Small intestine (tissue), 7 donors: ENCODE data around the gene CENPA. TPM values are rescaled to one million over a fixed set of nuclear protein-coding genes. Genes with fewer than 3 reads are reported as not detected.
"Not testable (repeated sequence)": the region's sequence is repeated elsewhere in the genome, so short reads cannot be mapped to it uniquely, and the experiment has no call there.

Source experiments
- DNase-seq, 2 donors: peaks; one replicate each; pipeline versions ENCODE4 v3.0.0 to v3.0.0-alpha.2; 2013
- FAIRE-seq: peaks from 2 replicates; lab custom pipeline; 2012; peaks lifted over from hg19 to GRCh38; lab: Jason Lieb, UNC
- H3K27ac ChIP-seq, 3 donors: one replicate each; pipeline ENCODE4 v1.5.1; 2013; ENCODE audit warnings: low read length in 2 of 3, mild to moderate bottlenecking in 2 of 3, control low read depth in 1 of 3, inconsistent platforms in 1 of 3, low read depth in 1 of 3, moderate library complexity in 1 of 3
- H3K27me3 ChIP-seq, 3 donors: one replicate each; pipeline ENCODE4 v1.6.1; 2013; ENCODE audit warnings: low read length in 3 of 3, inconsistent platforms in 1 of 3; ENCODE audit not compliant: control insufficient read depth in 3 of 3, insufficient read depth in 3 of 3
- H3K36me3 ChIP-seq, 3 donors: one replicate each; pipeline ENCODE4 v1.6.1; 2013; ENCODE audit warnings: low read length in 3 of 3, inconsistent platforms in 1 of 3, low read depth in 1 of 3, mild to moderate bottlenecking in 1 of 3, moderate library complexity in 1 of 3; ENCODE audit not compliant: control insufficient read depth in 3 of 3, insufficient read depth in 2 of 3
- H3K4me1 ChIP-seq, 3 donors: one replicate each; pipeline ENCODE4 v1.6.1; 2013; ENCODE audit warnings: low read length in 2 of 3, inconsistent platforms in 1 of 3, low read depth in 1 of 3, mild to moderate bottlenecking in 1 of 3, moderate library complexity in 1 of 3; ENCODE audit not compliant: control insufficient read depth in 3 of 3, insufficient read depth in 2 of 3
- H3K4me3 ChIP-seq, 3 donors: one replicate each; pipeline ENCODE4 v1.5.1; 2013; ENCODE audit warnings: low read length in 3 of 3, control low read depth in 1 of 3, inconsistent platforms in 1 of 3, low read depth in 1 of 3, mild to moderate bottlenecking in 1 of 3, moderate library complexity in 1 of 3
- H3K9me3 ChIP-seq, 2 donors: one replicate each; pipeline ENCODE4 v1.6.1; 2013; ENCODE audit warnings: low read depth in 1 of 2, low read length in 1 of 2; ENCODE audit not compliant: control insufficient read depth in 2 of 2, insufficient read depth in 1 of 2
- WGBS, 3 donors: extraction: QIAGEN DNeasy Blood & Tissue Kit; methylation state at CpG; one replicate each; pipeline ENCODE4 v1.1.7; 2013; 5-methylcytosine and 5-hydroxymethylcytosine counted together
- polyA plus RNA-seq, 4 donors: library from polyadenylated mRNA; stranded (reverse) in 3 of 4; unstranded in 1 of 4; fragments of 200-250 nt in 3 of 4; fragments of 120-200 nt in 1 of 4; gene quantifications; one replicate each; pipeline versions ENCODE4 v1.2.1 to v1.2.3, GENCODE V29; 2013
- donor health status: healthy with polysubstance abuse.
- donor health status: control.
- donor health status: control.
- donor health status: Bipolar disorder and iron deficiency.
- donor health status: healthy.

The CENPA gene
- polyA plus RNA-seq, 4 donors: 1.4 to 11.6 (median 3.2) TPM

DNA sequence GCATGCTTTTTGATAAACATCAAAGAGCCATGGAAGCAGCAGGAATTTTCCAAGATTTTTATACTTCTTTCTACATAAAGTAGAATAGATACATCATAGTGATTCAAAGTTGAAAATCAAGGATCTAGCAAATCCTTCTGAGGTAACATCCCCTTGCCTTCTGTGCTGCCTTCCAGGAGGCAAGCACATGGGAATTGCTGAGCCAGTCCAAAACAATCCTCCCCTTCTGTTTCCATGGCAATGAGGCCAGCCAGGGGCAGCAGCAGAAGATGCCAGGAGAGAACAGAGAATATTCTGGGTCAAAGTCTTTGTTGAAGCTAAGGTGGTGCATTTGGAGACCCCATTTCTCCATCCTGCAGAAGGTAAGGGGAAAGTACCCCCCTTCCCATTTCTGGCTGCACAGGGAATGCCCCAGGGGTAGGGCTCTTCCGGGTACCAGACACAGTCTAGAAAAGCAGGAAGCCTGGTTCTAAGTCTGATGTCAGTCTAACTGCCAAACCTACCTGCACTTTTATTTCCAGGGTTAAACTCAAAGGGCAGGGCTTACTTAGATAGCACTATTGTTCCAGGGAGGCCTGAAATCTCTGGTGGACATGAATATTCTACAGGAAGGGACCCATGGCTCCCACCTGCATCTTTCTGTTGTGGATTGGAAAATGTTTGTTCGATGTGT is 22.1 kb downstream of the CENPA start:
- Histone ChIP-seq H3K36me3 (no peaks in the 10 kb centered on the region), H3K9me3 (no peaks in the 10 kb centered on the region), H3K27ac (no peak overlapping the region), H3K27me3 (no peaks in the 10 kb centered on the region), H3K4me3 (no peak overlapping the region), H3K4me1 (no peaks in the 10 kb centered on the region)
- peak in 1 of 2 donors; percentile 20 for DNase-seq
- WGBS, 3 donors: 45 to 57% (median 46%) methylated on average over 2 of the region's 2 CpGs
- FAIRE-seq: no peak

DNA sequence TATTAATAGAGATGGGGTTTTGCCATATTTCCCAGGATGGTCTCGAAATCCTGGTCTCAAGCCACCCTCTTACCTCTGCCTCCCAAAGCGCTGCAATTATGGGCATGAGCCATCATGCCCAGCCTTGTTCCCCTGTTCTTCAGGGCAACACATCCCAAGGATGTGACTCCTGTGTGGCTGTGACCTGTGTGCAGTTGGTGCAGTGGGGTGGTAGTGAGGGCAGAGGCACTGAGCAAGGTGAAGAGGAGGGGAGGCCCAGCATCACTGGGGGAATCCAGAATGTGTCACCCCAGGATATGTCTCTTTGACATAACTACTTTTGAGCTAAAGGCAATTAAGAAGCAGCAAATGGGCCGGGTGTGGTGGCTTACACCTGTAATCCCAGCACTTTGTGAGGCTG is 23.4 kb downstream of the CENPA start:
- no peak overlapping the region for H3K27ac ChIP-seq
- H3K36me3 ChIP-seq: no peaks in the 10 kb centered on the region
- H3K27me3 ChIP-seq: no peaks in the 10 kb centered on the region
- no peak overlapping the region for H3K4me3 ChIP-seq
- H3K9me3 ChIP-seq: no peaks in the 10 kb centered on the region
- H3K4me1 ChIP-seq: no peaks in the 10 kb centered on the region
- FAIRE-seq (no peak), DNase-seq (no peak)
- 78 to 90% (median 79%) methylated on average over 3 of the region's 3 CpGs for WGBS, 3 donors

DNA sequence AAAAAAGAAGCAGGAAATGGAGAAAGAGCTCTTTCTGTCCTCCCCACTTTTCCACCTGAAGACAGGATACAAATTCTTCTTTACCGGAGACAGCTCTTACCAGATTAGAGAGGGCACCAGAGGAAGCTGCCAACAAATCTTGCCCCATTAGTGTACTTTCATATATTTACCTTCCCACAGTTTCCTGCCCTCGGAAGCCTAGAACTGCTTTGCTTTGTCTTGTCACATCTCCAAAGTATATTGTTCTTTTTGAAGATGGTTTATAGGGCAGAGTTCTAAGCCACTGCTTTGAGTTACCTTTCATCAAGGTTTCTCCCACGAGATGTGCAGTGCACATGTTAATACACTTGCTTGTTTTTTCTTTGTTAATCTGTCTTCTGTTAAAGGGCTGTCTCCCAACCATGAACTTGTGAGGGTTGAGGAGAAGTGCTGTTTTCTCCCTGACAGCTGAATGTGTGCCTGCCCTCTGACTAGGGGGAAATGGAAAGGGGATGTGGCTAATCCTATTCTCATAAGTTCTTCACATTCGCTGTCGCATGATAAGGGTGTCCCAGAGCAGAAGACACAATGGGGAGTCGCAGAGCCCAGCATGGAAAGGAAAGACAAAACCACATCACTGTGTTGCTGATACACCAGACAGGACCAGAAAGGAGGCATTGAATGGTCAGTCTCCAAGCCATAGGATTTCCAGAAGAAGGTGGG is 24.2 kb downstream of the CENPA start:
- FAIRE-seq: no peak
- Histone ChIP-seq H3K9me3 (no peaks in the 10 kb centered on the region), H3K4me1 (no peaks in the 10 kb centered on the region), H3K27ac (no peak overlapping the region), H3K27me3 (no peaks in the 10 kb centered on the region), H3K36me3 (no peaks in the 10 kb centered on the region), H3K4me3 (no peak overlapping the region)
- DNase-seq: no peak
- 54 to 73% (median 68%) methylated on average over 6 of the region's 6 CpGs for WGBS, 3 donors

DNA sequence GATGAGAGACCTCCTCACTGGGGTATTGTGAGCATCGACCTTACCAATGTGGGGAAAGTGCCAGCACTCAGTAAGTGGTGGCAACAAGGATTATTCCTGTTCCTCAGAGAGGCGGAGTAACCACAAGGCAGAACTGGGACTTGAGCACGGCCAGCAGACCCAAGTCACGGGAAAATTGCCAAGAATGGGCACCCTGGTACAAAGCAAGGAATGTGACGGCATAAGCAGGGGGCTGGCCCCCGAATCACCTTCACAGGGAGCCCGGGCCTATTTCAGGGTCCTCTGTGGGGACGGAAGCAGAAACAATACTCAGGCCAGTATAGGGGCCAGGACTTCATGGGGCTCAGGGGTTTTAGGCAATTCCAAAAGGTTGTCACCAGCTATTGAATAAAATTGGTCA is 25.4 kb downstream of the CENPA start:
- Histone ChIP-seq H3K36me3 (no peaks in the 10 kb centered on the region), H3K27me3 (no peaks in the 10 kb centered on the region), H3K9me3 (no peaks in the 10 kb centered on the region), H3K27ac (no peak overlapping the region), H3K4me3 (no peak overlapping the region), H3K4me1 (no peaks in the 10 kb centered on the region)
- WGBS, 3 donors: 75 to 79% (median 77%) methylated on average over 8 of the region's 8 CpGs
- DNase-seq (no peak), FAIRE-seq (no peak)

GRCh38 chr2:26811791-26812694 is 26.2 kb downstream of the CENPA start:
- 65 to 76% (median 66%) methylated on average over 14 of the region's 14 CpGs for WGBS, 3 donors
- Histone ChIP-seq H3K27ac (no peak overlapping the region), H3K4me1 (no peaks in the 10 kb centered on the region), H3K4me3 (no peak overlapping the region), H3K36me3 (no peaks in the 10 kb centered on the region), H3K27me3 (no peaks in the 10 kb centered on the region), H3K9me3 (no peaks in the 10 kb centered on the region)
- FAIRE-seq (no peak), DNase-seq (no peak)

DNA sequence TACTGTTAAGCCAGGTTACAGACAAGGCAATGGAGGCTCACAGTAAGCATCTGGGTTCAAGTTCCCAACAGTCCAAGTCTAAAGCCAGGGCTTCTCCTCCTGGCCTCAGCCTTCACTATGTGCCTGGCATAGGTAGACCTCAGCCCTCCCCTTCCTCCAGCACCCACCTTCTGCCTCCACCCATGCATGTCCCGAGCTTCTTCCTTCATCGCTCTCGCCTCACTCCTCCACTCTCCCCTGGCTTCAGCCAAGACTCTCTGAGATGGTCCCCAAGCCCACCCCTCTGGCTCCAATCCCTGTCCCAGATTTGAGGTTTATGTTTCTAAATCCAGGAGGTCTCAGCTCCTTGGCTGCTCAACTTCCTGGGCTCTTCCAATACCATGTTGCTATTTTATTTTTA is 26.9 kb downstream of the CENPA start:
- Histone ChIP-seq H3K4me1 (no peaks in the 10 kb centered on the region), H3K36me3 (no peaks in the 10 kb centered on the region), H3K9me3 (no peaks in the 10 kb centered on the region), H3K27ac (no peak overlapping the region), H3K27me3 (no peaks in the 10 kb centered on the region), H3K4me3 (no peak overlapping the region)
- 88 to 97% (median 97%) methylated on average over 3 of the region's 3 CpGs for WGBS, 3 donors
- FAIRE-seq (no peak), DNase-seq (no peak)

DNA sequence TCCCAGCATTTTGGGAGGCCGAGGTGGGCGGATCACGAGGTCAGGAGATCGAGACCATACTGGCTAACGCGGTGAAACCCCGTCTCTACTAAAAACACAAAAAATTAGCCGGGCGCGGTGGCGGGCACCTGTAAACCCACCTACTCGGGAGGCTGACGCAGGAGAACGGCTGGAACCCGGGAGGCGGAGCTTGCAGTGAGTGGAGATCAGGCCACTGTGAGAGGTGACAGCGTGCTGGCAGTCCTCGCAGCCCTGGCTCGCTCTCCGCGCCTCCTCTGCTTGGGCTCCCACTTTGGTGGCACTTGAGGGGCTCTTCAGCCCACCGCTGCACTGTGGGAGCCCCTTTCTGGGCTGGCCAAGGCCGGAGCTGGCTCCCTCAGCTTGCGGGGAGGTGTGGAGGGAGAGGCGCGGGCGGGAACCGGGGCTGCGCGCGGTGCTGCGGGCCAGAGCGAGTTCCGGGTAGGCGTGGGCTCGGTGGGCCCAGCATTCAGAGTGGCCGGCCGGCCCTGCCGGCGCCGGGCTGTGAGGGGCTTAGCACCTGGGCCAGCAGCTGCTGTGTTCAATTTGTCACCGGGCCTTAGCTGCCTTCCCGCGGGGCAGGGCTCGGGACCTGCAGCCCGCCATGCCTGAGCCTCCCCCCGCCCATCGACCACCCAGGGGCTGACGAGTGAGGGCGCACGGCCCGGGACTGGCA is 28.4 kb downstream of the CENPA start:
- FAIRE-seq, H3K36me3 ChIP-seq, H3K27ac ChIP-seq, H3K4me1 ChIP-seq, DNase-seq, H3K9me3 ChIP-seq, H3K4me3 ChIP-seq, H3K27me3 ChIP-seq: not testable (repeated sequence)
- WGBS, 3 donors: 94 to 95% (median 95%) methylated on average over 40 to 52 of the region's 52 CpGs

DNA sequence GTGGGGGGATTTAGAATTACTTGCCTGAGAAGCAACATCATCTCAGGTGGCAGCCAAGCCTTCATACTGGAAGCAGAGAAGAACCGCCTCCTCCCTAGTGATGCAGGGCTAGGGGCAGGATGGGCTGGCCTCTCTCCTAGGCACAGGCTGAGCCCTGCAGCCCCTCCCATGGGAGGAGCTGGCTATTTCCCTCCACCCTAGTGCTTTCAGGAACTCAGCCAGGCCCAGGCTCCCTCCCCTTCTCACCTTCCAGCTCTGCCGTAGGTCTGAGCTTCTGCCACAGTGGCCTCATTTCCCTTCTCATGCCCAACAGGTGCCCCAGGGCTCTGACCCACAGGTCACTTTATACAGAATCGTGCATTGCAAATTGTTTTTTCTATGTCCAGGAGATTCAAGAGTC is 31.0 kb downstream of the CENPA start:
- peak in 1 of 2 donors; percentile 31 for DNase-seq

More for the DNA sequence above, 31.0 kb downstream of the CENPA start:
- Histone ChIP-seq H3K4me3 (no peak overlapping the region), H3K36me3 (no peaks in the 10 kb centered on the region), H3K27ac (no peak overlapping the region), H3K9me3 (no peaks in the 10 kb centered on the region), H3K4me1 (no peaks in the 10 kb centered on the region), H3K27me3 (peaks cover 0 to 6% (median 0%) of the 10 kb centered on the region in 3 donors)
- WGBS, 3 donors: 18 to 54% (median 22%) methylated on average over 3 of the region's 3 CpGs
- FAIRE-seq: no peak
